ENCODE results near the gene PRKAG2. TPM values are rescaled to one million over a fixed set of nuclear protein-coding genes. Genes with fewer than 3 reads are reported as not detected.

The PRKAG2 gene
- total RNA-seq, 3 donors from 2014 or later, result 42.4 to 48.5 (median 46.6) TPM

GRCh38 chr7:151544183-151544582 lies 332.7 kb downstream of the PRKAG2 start:
- Histone ChIP-seq H3K4me3 (no peak overlapping the region), H3K9me3 (no peaks in the 10 kb centered on the region), H3K36me3 (ENCODE audit: low read depth) (no peaks in the 10 kb centered on the region), H3K4me1 (ENCODE audit: low read depth) (no peaks in the 10 kb centered on the region)
- intact Hi-C loops (cut with DNase I, micrococcal nuclease), result no loop called here
- TF ChIP-seq CTCF (IDR thresholded peaks at IDR 0.05), result no peak
- no peak for ATAC-seq
- no peak for DNase-seq

- DNase-seq (no peak), ATAC-seq (no peak)
- intact Hi-C loops (cut with DNase I, micrococcal nuclease), result no loop called here
- no peak overlapping the region for H3K4me3 ChIP-seq
- TF ChIP-seq CTCF (IDR thresholded peaks at IDR 0.05), result no peak
- no peaks in the 10 kb centered on the region for H3K4me1 ChIP-seq (ENCODE audit: low read depth)
- no peaks in the 10 kb centered on the region for H3K36me3 ChIP-seq (ENCODE audit: low read depth)
- no peaks in the 10 kb centered on the region for H3K9me3 ChIP-seq
Measured at GRCh38 chr7:151542606-151543130, 334.2 kb downstream of the PRKAG2 start.

GRCh38 chr7:151541709-151542499 lies 335.0 kb downstream of the PRKAG2 start:
- no peak for ATAC-seq
- no peak for DNase-seq
- H3K4me1 ChIP-seq (ENCODE audit: low read depth), result no peaks in the 10 kb centered on the region
- intact Hi-C loops (cut with DNase I, micrococcal nuclease), result no loop called here
- H3K36me3 ChIP-seq (ENCODE audit: low read depth), result no peaks in the 10 kb centered on the region
- H3K4me3 ChIP-seq, result no peak overlapping the region
- TF ChIP-seq CTCF (IDR thresholded peaks at IDR 0.05), result no peak
- H3K9me3 ChIP-seq, result no peaks in the 10 kb centered on the region

- Histone ChIP-seq H3K4me1 (ENCODE audit: low read depth) (no peaks in the 10 kb centered on the region), H3K9me3 (no peaks in the 10 kb centered on the region), H3K36me3 (ENCODE audit: low read depth) (no peaks in the 10 kb centered on the region), H3K4me3 (no peak overlapping the region)
- ATAC-seq, result no peak
- DNase-seq, result no peak
- no peak for TF ChIP-seq CTCF (IDR thresholded peaks at IDR 0.05)
- intact Hi-C loops (cut with DNase I, micrococcal nuclease), result no loop called here
Measured at GRCh38 chr7:151540146-151540545, 336.8 kb downstream of the PRKAG2 start.

DNA sequence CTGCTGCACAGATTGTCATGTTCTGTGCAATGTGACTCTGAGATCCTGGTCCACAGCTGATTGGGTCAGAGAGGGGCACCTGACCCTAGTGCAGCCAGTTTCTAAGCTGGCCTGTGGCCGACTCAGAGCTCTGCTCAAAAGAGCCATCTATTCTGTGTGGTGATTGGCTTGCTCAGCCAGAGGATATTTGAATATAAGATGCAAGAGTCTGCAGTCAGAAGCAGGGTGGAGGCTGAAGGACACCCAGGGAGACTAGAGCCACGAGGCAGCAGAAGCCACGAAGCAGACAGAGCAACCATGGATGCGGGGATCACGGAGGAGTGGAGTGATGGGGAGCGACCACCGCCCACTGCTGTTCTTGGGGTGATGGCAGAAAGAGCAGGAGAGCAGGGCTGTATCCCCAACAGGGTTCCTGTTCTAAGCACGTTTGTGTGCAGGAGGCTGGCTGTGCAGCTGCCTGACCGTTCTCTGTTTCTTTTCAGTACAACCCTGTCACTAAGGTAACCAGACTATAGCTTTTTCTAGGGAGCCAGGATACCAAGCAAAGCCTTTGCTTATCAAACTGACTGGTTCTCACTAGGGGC lies 337.7 kb downstream of the PRKAG2 start:
- ATAC-seq (peak; percentile 28), DNase-seq (no peak)

More for the DNA sequence above, 337.7 kb downstream of the PRKAG2 start:
- Histone ChIP-seq H3K4me3 (no peak overlapping the region), H3K9me3 (no peaks in the 10 kb centered on the region), H3K36me3 (ENCODE audit: low read depth) (no peaks in the 10 kb centered on the region), H3K4me1 (ENCODE audit: low read depth) (no peaks in the 10 kb centered on the region)
- no peak for TF ChIP-seq CTCF (IDR thresholded peaks at IDR 0.05)
- intact Hi-C loops (cut with DNase I, micrococcal nuclease), result no loop called here

Data from mucosa of descending colon (tissue), 3 donors.